NB4 (cell line): ENCODE results near the gene YIPF1.
"Not testable (repeated sequence)": the region's sequence is repeated elsewhere in the genome, so short reads cannot be mapped to it uniquely, and the experiment has no call there.

Source experiments
- DNase-seq: peaks from one replicate; pipeline ENCODE4 v3.0.0; 2010; ENCODE audit warnings: low read depth
- H3K4me3 ChIP-seq: one replicate; pipeline ENCODE4 v1.5.1; 2011; ENCODE audit warnings: mild to moderate bottlenecking, low read depth, low read length, moderate library complexity
- MYC ChIP-seq: IDR thresholded peaks from 2 replicates; pipeline ENCODE4 v1.6.1; 2011; ENCODE audit warnings: low read depth, low read length
- POLR2A ChIP-seq: IDR thresholded peaks from 2 replicates; pipeline ENCODE4 v1.6.1; 2011; ENCODE audit warnings: mild to moderate bottlenecking; ENCODE audit not compliant: insufficient read length; ENCODE audit errors: extremely low read depth
- TF ChIP-seq, protein P1 (sequence below): IDR thresholded peaks from 2 replicates; pipeline ENCODE4 v1.6.1; 2011; ENCODE audit warnings: low read depth, low read length
- TF ChIP-seq, protein P2 (sequence below): IDR thresholded peaks from one replicate; pipeline ENCODE4 v1.5.1; 2012; ENCODE audit warnings: low read depth, low read length

Gene YIPF1

DNA sequence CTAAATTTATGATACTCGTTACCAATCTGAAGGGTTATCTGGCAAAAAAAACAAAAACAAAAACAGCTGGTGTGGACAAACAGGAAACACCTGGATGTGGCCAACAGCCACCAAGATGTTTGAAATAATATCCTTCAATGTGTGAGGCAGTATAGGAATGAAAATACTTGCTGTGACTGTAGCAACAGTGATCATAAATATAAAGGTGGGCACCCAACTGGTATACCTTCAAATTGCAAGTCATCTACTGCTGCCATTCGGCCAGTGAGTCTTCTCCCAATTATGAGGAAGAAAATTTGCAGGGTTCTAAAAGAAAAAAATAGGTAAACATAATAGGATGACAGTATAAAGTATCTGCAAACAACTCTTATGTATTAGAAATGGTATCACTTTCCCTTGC is 916 bp downstream of the YIPF1 start:
- no peak for DNase-seq
- TF ChIP-seq POLR2A (no peak), MYC (no peak)
- TF ChIP-seq, protein P1, sequence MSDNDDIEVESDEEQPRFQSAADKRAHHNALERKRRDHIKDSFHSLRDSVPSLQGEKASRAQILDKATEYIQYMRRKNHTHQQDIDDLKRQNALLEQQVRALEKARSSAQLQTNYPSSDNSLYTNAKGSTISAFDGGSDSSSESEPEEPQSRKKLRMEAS: no peak
- TF ChIP-seq, protein P2, sequence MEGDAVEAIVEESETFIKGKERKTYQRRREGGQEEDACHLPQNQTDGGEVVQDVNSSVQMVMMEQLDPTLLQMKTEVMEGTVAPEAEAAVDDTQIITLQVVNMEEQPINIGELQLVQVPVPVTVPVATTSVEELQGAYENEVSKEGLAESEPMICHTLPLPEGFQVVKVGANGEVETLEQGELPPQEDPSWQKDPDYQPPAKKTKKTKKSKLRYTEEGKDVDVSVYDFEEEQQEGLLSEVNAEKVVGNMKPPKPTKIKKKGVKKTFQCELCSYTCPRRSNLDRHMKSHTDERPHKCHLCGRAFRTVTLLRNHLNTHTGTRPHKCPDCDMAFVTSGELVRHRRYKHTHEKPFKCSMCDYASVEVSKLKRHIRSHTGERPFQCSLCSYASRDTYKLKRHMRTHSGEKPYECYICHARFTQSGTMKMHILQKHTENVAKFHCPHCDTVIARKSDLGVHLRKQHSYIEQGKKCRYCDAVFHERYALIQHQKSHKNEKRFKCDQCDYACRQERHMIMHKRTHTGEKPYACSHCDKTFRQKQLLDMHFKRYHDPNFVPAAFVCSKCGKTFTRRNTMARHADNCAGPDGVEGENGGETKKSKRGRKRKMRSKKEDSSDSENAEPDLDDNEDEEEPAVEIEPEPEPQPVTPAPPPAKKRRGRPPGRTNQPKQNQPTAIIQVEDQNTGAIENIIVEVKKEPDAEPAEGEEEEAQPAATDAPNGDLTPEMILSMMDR: no peak
- H3K4me3 ChIP-seq: no peak overlapping the region

DNA sequence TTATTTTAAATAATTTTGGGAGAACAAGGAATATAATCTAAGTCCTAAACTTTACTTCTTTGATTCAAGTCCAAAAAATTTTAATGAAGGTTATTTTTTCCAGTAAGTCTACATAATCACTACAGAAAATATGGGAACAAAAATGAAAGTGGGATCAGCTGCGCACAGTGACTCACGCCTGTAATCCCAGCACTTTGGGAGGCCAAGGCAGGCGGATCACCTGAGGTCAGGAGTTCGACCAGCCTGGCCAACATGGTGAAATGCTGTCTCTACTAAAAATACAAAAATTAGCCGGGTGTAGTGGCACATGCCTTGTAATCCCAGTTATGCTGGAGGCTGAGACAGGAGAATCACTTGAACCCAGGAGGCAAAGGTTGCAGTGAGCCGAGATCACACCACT is 6.0 kb downstream of the YIPF1 start:
- not testable (repeated sequence) for DNase-seq, H3K4me3 ChIP-seq

DNA sequence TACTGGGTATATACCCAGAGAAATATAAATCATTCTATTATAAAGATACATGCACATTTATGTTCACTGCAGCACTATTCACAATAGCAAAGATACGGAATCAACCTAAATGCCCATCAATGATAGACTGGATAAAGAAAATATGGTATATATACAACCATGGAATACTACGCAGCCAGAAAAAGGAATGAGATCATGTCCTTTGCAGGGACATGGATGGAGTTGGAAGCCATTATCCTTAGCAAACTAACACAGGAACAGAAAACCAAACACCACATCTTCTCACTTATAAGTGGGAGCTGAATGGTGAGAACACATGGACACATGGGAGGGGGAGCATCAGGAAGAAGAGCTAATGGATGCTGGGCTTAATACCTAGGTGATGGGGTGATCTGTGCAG is 7.7 kb downstream of the YIPF1 start:
- not testable (repeated sequence) for DNase-seq, H3K4me3 ChIP-seq

DNA sequence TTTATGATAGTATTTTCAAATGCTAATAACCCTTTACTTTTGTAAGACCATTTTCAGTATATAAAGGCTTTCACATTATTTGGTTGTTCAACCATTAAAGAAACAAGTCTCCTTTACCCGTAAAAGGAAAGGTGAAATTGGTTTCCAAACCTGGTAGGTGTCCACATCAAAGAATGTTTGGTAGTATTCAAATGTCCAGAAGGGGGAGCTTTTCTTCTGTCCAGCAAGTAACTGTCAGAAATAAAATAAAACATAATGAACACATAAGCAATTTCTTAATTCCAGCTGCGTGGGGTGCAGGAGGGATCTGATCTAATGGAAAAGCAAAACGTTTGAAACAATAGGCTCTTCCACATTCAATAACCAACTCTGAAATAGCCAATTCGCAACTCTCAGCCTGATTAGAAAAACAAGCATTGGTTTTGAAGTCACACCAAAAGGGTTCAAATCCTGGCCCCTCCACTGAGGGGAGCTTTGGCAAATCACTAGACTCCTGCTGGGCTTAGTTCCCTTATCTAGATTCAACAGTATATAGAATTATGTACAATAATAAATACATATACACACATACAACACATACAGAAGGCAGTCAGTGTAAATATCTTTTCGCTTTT is 11.0 kb downstream of the YIPF1 start:
- H3K4me3 ChIP-seq: no peak overlapping the region
- TF ChIP-seq, protein P1: no peak
- TF ChIP-seq, protein P2: peak; percentile 28
- TF ChIP-seq MYC (no peak), POLR2A (no peak)
- DNase-seq: peak; percentile 57

DNA sequence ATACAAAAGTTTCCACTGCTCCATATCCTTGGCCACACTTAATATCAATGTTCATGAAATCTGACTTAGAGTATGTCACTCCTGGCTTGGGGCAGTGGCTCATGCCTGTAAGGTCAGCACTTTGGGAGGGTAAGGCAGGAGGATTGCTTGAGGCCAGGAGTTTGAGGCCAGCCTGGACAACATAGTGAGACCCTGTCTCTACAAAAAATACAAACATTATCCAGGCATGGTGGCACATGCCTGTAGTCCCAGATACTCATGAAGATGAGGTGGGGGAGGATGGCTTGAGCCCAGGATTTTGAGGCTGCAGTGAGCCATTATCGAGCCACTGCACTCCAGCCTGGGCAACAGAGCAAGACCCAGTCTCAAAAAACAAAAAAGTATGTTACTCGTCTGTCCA is 14.4 kb downstream of the YIPF1 start:
- not testable (repeated sequence) for H3K4me3 ChIP-seq, DNase-seq

DNA sequence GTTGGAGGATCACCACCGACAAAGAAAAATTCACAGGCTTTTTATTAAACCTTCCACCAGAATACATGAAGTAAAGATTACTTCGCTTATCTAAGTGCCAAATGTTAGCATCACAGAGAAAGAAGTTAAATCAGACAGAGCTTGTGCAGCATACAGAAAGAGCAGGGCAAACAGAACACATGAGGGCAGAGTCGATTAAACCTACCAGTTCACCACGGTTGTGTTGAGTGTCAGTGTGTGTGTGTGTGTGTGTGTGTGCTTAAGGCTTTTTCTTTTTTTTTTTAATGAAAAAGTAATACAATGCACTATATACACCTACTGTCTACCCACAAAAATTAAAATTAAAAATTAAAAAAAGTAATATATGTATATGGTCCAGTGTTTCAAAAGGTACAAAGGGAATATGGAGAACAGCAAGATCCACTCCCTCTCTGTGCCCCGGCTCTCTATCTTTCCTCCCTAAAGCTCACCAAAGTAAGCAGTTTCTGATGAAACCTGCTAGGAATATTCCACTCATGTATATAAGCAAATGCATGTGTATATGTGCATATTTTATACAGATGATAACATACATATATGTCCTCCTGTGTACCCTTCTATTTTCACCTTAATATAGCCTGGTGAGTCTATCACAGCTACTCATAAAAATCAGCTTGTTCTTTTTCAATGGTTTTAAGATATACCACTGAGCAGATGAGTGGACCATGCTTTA is 17.7 kb downstream of the YIPF1 start:
- H3K4me3 ChIP-seq: no peak overlapping the region
- DNase-seq: no peak
- TF ChIP-seq MYC (no peak), POLR2A (no peak)
- TF ChIP-seq, protein P1: no peak
- TF ChIP-seq, protein P2: no peak

DNA sequence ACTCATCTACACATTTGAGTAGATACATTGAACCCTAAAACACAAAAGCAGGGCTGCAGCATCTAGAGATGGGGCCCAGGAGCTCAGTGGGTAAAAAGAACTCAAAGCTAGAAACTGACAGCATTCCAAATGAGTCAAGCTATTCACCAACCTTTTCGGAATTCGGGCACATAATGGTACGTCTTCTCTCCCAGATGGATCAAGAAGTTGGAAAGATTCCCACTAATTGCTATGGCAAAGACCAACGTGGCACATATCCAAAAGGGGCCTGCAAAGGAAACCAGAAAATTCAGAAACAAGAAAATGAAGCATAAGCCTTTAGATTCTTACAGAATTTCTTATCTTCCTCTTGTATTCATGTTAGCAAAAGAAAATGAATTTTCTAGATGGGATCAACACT is 18.4 kb downstream of the YIPF1 start:
- TF ChIP-seq MYC (no peak), POLR2A (no peak)
- TF ChIP-seq, protein P2: no peak
- TF ChIP-seq, protein P1: no peak
- no peak for DNase-seq
- no peak overlapping the region for H3K4me3 ChIP-seq
